Gastroesophageal sphincter (tissue), 3 donors: Measurements from ENCODE around the gene NPR1.

ENCODE experiments used
- CTCF ChIP-seq, 4 experiments: fragments of 200-600 bp in 2 of 4; fragments of 450-650 bp in 2 of 4; sonication (generic) in 1 of 4; IDR thresholded peaks; one replicate each; pipeline ENCODE4 v1.5.1; 2017 to 2019; ENCODE audit warnings: antibody characterized with exemption in 4 of 4, mild to moderate bottlenecking in 2 of 4, moderate library complexity in 2 of 4
- POLR2A ChIP-seq, 2 donors: fragments of 450-650 bp; IDR thresholded peaks; one replicate each; pipeline ENCODE4 v1.6.1; 2017; ENCODE audit warnings: antibody characterized with exemption in 2 of 2, mild to moderate bottlenecking in 2 of 2, moderate library complexity in 1 of 2

GRCh38 chr1:153629971-153630370 is 48.5 kb upstream of the NPR1 start:
- no peak for TF ChIP-seq POLR2A (IDR thresholded peaks at IDR 0.05)
- TF ChIP-seq CTCF (IDR thresholded peaks at IDR 0.05) = no peak
